ENCODE results near the gene RPL15.

Gene RPL15

DNA sequence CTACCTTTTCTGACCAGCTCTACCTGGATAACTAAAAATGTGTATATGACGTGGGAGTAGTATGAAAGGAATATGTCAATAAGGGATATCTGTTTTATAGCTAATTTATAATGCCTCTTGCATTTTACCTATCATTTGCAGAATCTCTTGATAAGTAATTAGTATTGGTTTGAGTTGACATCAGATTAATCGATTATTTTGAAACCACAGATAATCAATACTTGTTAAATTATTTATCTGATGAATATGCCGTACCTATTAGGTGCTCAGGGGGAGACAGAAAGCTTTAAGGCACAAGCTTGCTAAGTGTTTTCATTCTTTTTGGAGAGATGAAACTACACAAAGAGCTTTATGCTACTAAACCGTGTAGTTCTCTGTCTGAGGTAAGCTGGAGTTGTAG is 52.5 kb downstream of the RPL15 start:
- no peak overlapping the region for H3K27ac ChIP-seq (replicated peaks)

More for the DNA sequence above, 52.5 kb downstream of the RPL15 start:
- Histone ChIP-seq H3K27me3 (ENCODE audit: insufficient read depth, poor library complexity, severe bottlenecking) (no peaks in the 10 kb centered on the region), H3K4me3 (replicated peaks; ENCODE audit: insufficient read depth, low read length) (no peak overlapping the region)
- DNase-seq (ENCODE audit: low read depth in 1 of 2, low spot score in 1 of 2): no peak
- no peak for TF ChIP-seq POLR2AphosphoS5 (IDR thresholded peaks at IDR 0.05; ENCODE audit: low read depth)
- no peak for TF ChIP-seq SPI1 (IDR thresholded peaks at IDR 0.05; ENCODE audit: borderline replicate concordance, low read depth)
- TF ChIP-seq, protein P1, sequence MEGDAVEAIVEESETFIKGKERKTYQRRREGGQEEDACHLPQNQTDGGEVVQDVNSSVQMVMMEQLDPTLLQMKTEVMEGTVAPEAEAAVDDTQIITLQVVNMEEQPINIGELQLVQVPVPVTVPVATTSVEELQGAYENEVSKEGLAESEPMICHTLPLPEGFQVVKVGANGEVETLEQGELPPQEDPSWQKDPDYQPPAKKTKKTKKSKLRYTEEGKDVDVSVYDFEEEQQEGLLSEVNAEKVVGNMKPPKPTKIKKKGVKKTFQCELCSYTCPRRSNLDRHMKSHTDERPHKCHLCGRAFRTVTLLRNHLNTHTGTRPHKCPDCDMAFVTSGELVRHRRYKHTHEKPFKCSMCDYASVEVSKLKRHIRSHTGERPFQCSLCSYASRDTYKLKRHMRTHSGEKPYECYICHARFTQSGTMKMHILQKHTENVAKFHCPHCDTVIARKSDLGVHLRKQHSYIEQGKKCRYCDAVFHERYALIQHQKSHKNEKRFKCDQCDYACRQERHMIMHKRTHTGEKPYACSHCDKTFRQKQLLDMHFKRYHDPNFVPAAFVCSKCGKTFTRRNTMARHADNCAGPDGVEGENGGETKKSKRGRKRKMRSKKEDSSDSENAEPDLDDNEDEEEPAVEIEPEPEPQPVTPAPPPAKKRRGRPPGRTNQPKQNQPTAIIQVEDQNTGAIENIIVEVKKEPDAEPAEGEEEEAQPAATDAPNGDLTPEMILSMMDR (IDR thresholded peaks at IDR 0.05; ENCODE audit: insufficient read depth, low read length): no peak
- TF ChIP-seq, protein P2, sequence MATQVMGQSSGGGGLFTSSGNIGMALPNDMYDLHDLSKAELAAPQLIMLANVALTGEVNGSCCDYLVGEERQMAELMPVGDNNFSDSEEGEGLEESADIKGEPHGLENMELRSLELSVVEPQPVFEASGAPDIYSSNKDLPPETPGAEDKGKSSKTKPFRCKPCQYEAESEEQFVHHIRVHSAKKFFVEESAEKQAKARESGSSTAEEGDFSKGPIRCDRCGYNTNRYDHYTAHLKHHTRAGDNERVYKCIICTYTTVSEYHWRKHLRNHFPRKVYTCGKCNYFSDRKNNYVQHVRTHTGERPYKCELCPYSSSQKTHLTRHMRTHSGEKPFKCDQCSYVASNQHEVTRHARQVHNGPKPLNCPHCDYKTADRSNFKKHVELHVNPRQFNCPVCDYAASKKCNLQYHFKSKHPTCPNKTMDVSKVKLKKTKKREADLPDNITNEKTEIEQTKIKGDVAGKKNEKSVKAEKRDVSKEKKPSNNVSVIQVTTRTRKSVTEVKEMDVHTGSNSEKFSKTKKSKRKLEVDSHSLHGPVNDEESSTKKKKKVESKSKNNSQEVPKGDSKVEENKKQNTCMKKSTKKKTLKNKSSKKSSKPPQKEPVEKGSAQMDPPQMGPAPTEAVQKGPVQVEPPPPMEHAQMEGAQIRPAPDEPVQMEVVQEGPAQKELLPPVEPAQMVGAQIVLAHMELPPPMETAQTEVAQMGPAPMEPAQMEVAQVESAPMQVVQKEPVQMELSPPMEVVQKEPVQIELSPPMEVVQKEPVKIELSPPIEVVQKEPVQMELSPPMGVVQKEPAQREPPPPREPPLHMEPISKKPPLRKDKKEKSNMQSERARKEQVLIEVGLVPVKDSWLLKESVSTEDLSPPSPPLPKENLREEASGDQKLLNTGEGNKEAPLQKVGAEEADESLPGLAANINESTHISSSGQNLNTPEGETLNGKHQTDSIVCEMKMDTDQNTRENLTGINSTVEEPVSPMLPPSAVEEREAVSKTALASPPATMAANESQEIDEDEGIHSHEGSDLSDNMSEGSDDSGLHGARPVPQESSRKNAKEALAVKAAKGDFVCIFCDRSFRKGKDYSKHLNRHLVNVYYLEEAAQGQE (IDR thresholded peaks at IDR 0.05; ENCODE audit: insufficient replicate concordance, low read depth): no peak
- no peak for TF ChIP-seq GABPA (IDR thresholded peaks at IDR 0.05; ENCODE audit: low read depth)

Data from HL-60 (cell line).